IMR-90 (cell line): Measurements from ENCODE around the gene MEPE. TPM values are rescaled to one million over a fixed set of nuclear protein-coding genes. Genes with fewer than 3 reads are reported as not detected.
A peak's percentile ranks its signal among the peaks of the same experiment; 100 is the strongest.

Source experiments
- ATAC-seq: fragments of 200-7000 bp; cut with Tn5 transposase; 2 replicates; pipeline ENCODE4 v1.9.1; 2020; ENCODE audit warnings: low read depth, mild to moderate bottlenecking, moderate library complexity
- BruUV-seq: library from RNA; stranded (reverse); fragments of 400-500 nt; replicated peaks from 2 replicates; lab custom pipeline; 2021; lab: Mats Ljungman, UMichigan
- CTCF ChIA-PET: fragments of 300-600 bp; formaldehyde crosslinking; extraction: SDS; loops from one replicate; lab custom pipeline; 2021; ENCODE audit warnings: antibody characterized with exemption; lab: Yijun Ruan, JAX
- POLR2A ChIA-PET: fragments of 300-600 bp; sonication (Branson Sonifier 250); formaldehyde crosslinking; loops from one replicate; lab custom pipeline; 2022; ENCODE audit warnings: antibody characterized with exemption; ENCODE audit not compliant: unreplicated experiment; lab: Charles Lee
- DNase-seq: peaks from one replicate; pipeline ENCODE4 v3.0.0; 2013
- H2AFZ ChIP-seq: replicated peaks from 2 replicates; pipeline ENCODE3; 2013; ENCODE audit warnings: low read length, mild to moderate bottlenecking; ENCODE audit not compliant: poor library complexity
- H2AK5ac ChIP-seq: 2 replicates; pipeline ENCODE4 v1.6.1; 2013; ENCODE audit warnings: low read depth, low read length, inconsistent platforms
- H2AK9ac ChIP-seq: replicated peaks from 2 replicates; pipeline ENCODE3; 2013; ENCODE audit warnings: mild to moderate bottlenecking, low read depth, low read length, moderate library complexity; ENCODE audit not compliant: poor library complexity
- H2BK120ac ChIP-seq: 2 replicates; pipeline ENCODE4 v1.6.1; 2013; ENCODE audit warnings: low read depth, low read length, inconsistent platforms
- H2BK15ac ChIP-seq: 3 replicates; pipeline ENCODE4 v1.6.1; 2013; ENCODE audit warnings: low read depth, low read length, inconsistent platforms
- H2BK20ac ChIP-seq: 2 replicates; pipeline ENCODE4 v1.6.1; 2013; ENCODE audit warnings: low read depth, mild to moderate bottlenecking, inconsistent platforms, low read length, moderate library complexity
- H2BK5ac ChIP-seq: 2 replicates; pipeline ENCODE4 v1.6.1; 2013; ENCODE audit warnings: mild to moderate bottlenecking, low read depth, low read length, inconsistent platforms; ENCODE audit not compliant: poor library complexity, severe bottlenecking
- H3K14ac ChIP-seq: replicated peaks from 2 replicates; pipeline ENCODE4 v1.6.1; 2013; ENCODE audit warnings: low read depth, low read length, inconsistent platforms
- H3K18ac ChIP-seq: 2 replicates; pipeline ENCODE4 v1.6.1; 2013; ENCODE audit warnings: low read depth, low read length, control low read depth
- H3K23ac ChIP-seq: 2 replicates; pipeline ENCODE4 v1.6.1; 2013; ENCODE audit warnings: low read depth, low read length, inconsistent platforms
- H3K27ac ChIP-seq: 2 replicates; pipeline ENCODE4 v1.5.1; 2013; ENCODE audit warnings: mild to moderate bottlenecking, control low read depth, low read length; ENCODE audit not compliant: insufficient read depth
- H3K27me3 ChIP-seq: 2 replicates; pipeline ENCODE4 v1.6.1; 2013; ENCODE audit warnings: low read length; ENCODE audit not compliant: control insufficient read depth, insufficient read depth
- H3K36me3 ChIP-seq: 2 replicates; pipeline ENCODE4 v1.6.1; 2013; ENCODE audit warnings: low read length, mixed read lengths; ENCODE audit not compliant: control insufficient read depth, insufficient read depth
- H3K4ac ChIP-seq: 2 replicates; pipeline ENCODE4 v1.6.1; 2013; ENCODE audit warnings: low read depth, low read length, inconsistent platforms
- H3K4me1 ChIP-seq: 2 replicates; pipeline ENCODE4 v1.6.1; 2013; ENCODE audit warnings: low read length, mixed read lengths; ENCODE audit not compliant: control insufficient read depth, insufficient read depth
- H3K4me2 ChIP-seq: 2 replicates; pipeline ENCODE4 v1.6.1; 2013; ENCODE audit warnings: low read depth, mild to moderate bottlenecking, control low read depth, low read length, moderate library complexity
- H3K4me3 ChIP-seq: 2 replicates; pipeline ENCODE4 v1.5.1; 2013; ENCODE audit warnings: low read depth, mild to moderate bottlenecking, control low read depth, low read length, moderate library complexity; ENCODE audit not compliant: insufficient read depth
- H3K56ac ChIP-seq: 2 replicates; pipeline ENCODE4 v1.6.1; 2013; ENCODE audit warnings: low read length, inconsistent platforms; ENCODE audit not compliant: insufficient read depth; ENCODE audit errors: extremely low read depth
- H3K79me1 ChIP-seq, 2 experiments: 2 replicates each; pipeline ENCODE4 v1.6.1; 2013; ENCODE audit warnings: low read length in 2 of 2, inconsistent platforms in 1 of 2, low read depth in 1 of 2
- H3K9ac ChIP-seq: 2 replicates; pipeline ENCODE4 v1.6.1; 2013; ENCODE audit warnings: low read depth, low read length, control low read depth
- H3K9me1 ChIP-seq: 2 replicates; pipeline ENCODE4 v1.6.1; 2013; ENCODE audit warnings: low read length, inconsistent platforms; ENCODE audit not compliant: insufficient read depth
- H3K9me3 ChIP-seq: 2 replicates; pipeline ENCODE4 v1.6.1; 2013; ENCODE audit warnings: low read length; ENCODE audit not compliant: control insufficient read depth, insufficient read depth
- H4K20me1 ChIP-seq: 2 replicates; pipeline ENCODE4 v1.6.1; 2013; ENCODE audit warnings: low read length, inconsistent platforms; ENCODE audit not compliant: insufficient read depth
- H4K5ac ChIP-seq: 2 replicates; pipeline ENCODE4 v1.6.1; 2013; ENCODE audit warnings: mild to moderate bottlenecking, low read depth, low read length, control low read depth
- H4K8ac ChIP-seq, 2 experiments: 2 replicates each; pipeline ENCODE4 v1.6.1; 2013; ENCODE audit warnings: low read depth in 2 of 2, low read length in 2 of 2, control low read depth in 1 of 2, inconsistent platforms in 1 of 2
- H4K91ac ChIP-seq: 2 replicates; pipeline ENCODE4 v1.6.1; 2013; ENCODE audit warnings: low read depth, low read length, inconsistent platforms; ENCODE audit not compliant: insufficient read depth
- BHLHE40 ChIP-seq: fragments of 150-350 bp; IDR thresholded peaks from 2 replicates; pipeline ENCODE4 v1.6.1; 2016; ENCODE audit warnings: mild to moderate bottlenecking, low read depth, low read length
- CEBPB ChIP-seq: IDR thresholded peaks from 2 replicates; pipeline ENCODE4 v1.6.1; 2012; ENCODE audit warnings: low read depth, low read length, improper control_type of control experiment
- CHD1 ChIP-seq: IDR thresholded peaks from 2 replicates; pipeline ENCODE4 v1.6.1; 2012; ENCODE audit warnings: low read depth, low read length, improper control_type of control experiment
- CTCF ChIP-seq: conservative IDR thresholded peaks from 2 replicates; pipeline ENCODE4 v1.5.1; 2012; ENCODE audit warnings: mild to moderate bottlenecking, low read depth, low read length, improper control_type of control experiment
- FOS ChIP-seq: fragments of 150-350 bp; IDR thresholded peaks from 2 replicates; pipeline ENCODE4 v1.6.1; 2016; ENCODE audit warnings: low read depth, low read length
- MAFK ChIP-seq: IDR thresholded peaks from 2 replicates; pipeline ENCODE4 v1.6.1; 2012; ENCODE audit warnings: low read depth, low read length, improper control_type of control experiment
- MAZ ChIP-seq: IDR thresholded peaks from 2 replicates; pipeline ENCODE4 v1.6.1; 2012; ENCODE audit warnings: low read depth, mild to moderate bottlenecking, low read length, improper control_type of control experiment, moderate library complexity, borderline replicate concordance
- MXI1 ChIP-seq: IDR thresholded peaks from 2 replicates; pipeline ENCODE4 v1.6.1; 2012; ENCODE audit warnings: low read depth, mild to moderate bottlenecking, low read length, moderate library complexity, borderline replicate concordance
- NFE2L2 ChIP-seq: fragments of 150-350 bp; IDR thresholded peaks from 2 replicates; pipeline ENCODE4 v1.6.1; 2016; ENCODE audit warnings: low read depth, mild to moderate bottlenecking, low read length
- POLR2A ChIP-seq: IDR thresholded peaks from 2 replicates; pipeline ENCODE4 v1.6.1; 2012; ENCODE audit warnings: mild to moderate bottlenecking, low read depth, low read length
- RAD21 ChIP-seq: IDR thresholded peaks from 2 replicates; pipeline ENCODE4 v1.6.1; 2012; ENCODE audit warnings: low read length, improper control_type of control experiment
- RCOR1 ChIP-seq: IDR thresholded peaks from 2 replicates; pipeline ENCODE4 v1.6.1; 2012; ENCODE audit warnings: mild to moderate bottlenecking, low read length, improper control_type of control experiment; ENCODE audit not compliant: insufficient replicate concordance
- RFX5 ChIP-seq: IDR thresholded peaks from 2 replicates; pipeline ENCODE4 v1.8.0; 2012; ENCODE audit warnings: low read depth, mild to moderate bottlenecking, low read length, moderate library complexity
- SMC3 ChIP-seq: fragments of 150-350 bp; IDR thresholded peaks from 2 replicates; pipeline ENCODE4 v1.6.1; 2016; ENCODE audit warnings: low read depth, mild to moderate bottlenecking, antibody characterized with exemption, low read length, moderate library complexity
- USF2 ChIP-seq: fragments of 150-350 bp; IDR thresholded peaks from 2 replicates; pipeline ENCODE4 v1.6.1; 2017; ENCODE audit warnings: mild to moderate bottlenecking, antibody characterized with exemption, low read length, low read depth
- WGBS, 2 experiments: methylation state at CpG; one replicate each; pipeline versions ENCODE4 v1.1.5 to v1.1.7; 2013; ENCODE audit warnings: missing lambda C conversion rate in 2 of 2; ENCODE audit not compliant: insufficient read length in 1 of 2; ENCODE audit errors: extremely low coverage in 2 of 2; 5-methylcytosine and 5-hydroxymethylcytosine counted together
- dilution Hi-C: fragments of 300-500 bp; cut with HindIII; formaldehyde crosslinking; loops from one replicate; pipeline ENCODE4 v1.14.3; 2018; ENCODE audit warnings: low sequenced_read_pairs; ENCODE audit not compliant: unreplicated experiment
- in situ Hi-C: fragments of 300-500 bp; cut with MboI; formaldehyde crosslinking; loops from 3 replicates; pipeline ENCODE4 v1.14.3; 2019; ENCODE audit warnings: low sequenced_read_pairs, inconsistent platforms, mixed read lengths
- intact Hi-C: fragments of 100-400 bp; cut with micrococcal nuclease; formaldehyde crosslinking; loops from 2 replicates; pipeline ENCODE4 v1.10.0; 2022
- polyA plus RNA-seq, 3 experiments: library from polyadenylated mRNA; depleted of rRNA; stranded (reverse); fragments of >200 nt; gene quantifications; 2 replicates each; pipeline ENCODE4 v1.2.3, GENCODE V29; 2012; ENCODE audit warnings: low replicate concordance in 1 of 3
- total RNA-seq: library from RNA; depleted of rRNA; stranded (reverse); fragments of >200 nt; gene quantifications from 2 replicates; pipeline ENCODE4 v1.2.3, GENCODE V29; 2012
- TF ChIP-seq, protein P1 (sequence below): fragments of 150-350 bp; IDR thresholded peaks from 2 replicates; pipeline ENCODE4 v1.6.1; 2016; ENCODE audit warnings: low read depth, mild to moderate bottlenecking, low read length, moderate library complexity, borderline replicate concordance

The MEPE gene
- total and polyA plus RNA-seq, 2 of the 4 experiments (the other 2 are of a cell fraction): not detected

GRCh38 chr4:87895964-87896621 is 63.3 kb downstream of the MEPE start:
- Histone ChIP-seq H2BK20ac (no peak overlapping the region), H3K56ac (no peak overlapping the region), H2AK9ac (no peak overlapping the region), H3K9me1 (no peaks in the 10 kb centered on the region), H2BK120ac (no peak overlapping the region), H4K20me1 (no peaks in the 10 kb centered on the region), H3K79me1 (no peaks in the 10 kb centered on the region), H3K9ac (no peak overlapping the region), H3K4me3 (no peak overlapping the region), H3K18ac (no peak overlapping the region), H3K14ac (no peak overlapping the region), H3K23ac (no peak overlapping the region), H4K5ac (no peak overlapping the region), H2BK15ac (no peak overlapping the region), H4K8ac (no peak overlapping the region), H3K27me3 (no peaks in the 10 kb centered on the region), H2AFZ (no peak overlapping the region), H3K4ac (no peak overlapping the region), H3K4me1 (no peaks in the 10 kb centered on the region), H4K91ac (no peak overlapping the region), H3K4me2 (no peak overlapping the region), H3K27ac (no peak overlapping the region), H2BK5ac (no peak overlapping the region), H3K36me3 (no peaks in the 10 kb centered on the region), H3K9me3 (no peaks in the 10 kb centered on the region), H2AK5ac (no peak overlapping the region)
- POLR2A ChIA-PET: no interaction called here
- dilution Hi-C loops: no loop called here
- BruUV-seq: no TSS peak
- intact Hi-C loops: no loop called here
- WGBS, 2 experiments: no CpG with 5 or more reads among the region's 8 CpGs
- CTCF ChIA-PET: no interaction called here
- ATAC-seq (no peak), DNase-seq (peak; percentile 3)
- in situ Hi-C loops: no loop called here
- TF ChIP-seq FOS: no peak
- TF ChIP-seq NFE2L2: no peak
- TF ChIP-seq, protein P1, sequence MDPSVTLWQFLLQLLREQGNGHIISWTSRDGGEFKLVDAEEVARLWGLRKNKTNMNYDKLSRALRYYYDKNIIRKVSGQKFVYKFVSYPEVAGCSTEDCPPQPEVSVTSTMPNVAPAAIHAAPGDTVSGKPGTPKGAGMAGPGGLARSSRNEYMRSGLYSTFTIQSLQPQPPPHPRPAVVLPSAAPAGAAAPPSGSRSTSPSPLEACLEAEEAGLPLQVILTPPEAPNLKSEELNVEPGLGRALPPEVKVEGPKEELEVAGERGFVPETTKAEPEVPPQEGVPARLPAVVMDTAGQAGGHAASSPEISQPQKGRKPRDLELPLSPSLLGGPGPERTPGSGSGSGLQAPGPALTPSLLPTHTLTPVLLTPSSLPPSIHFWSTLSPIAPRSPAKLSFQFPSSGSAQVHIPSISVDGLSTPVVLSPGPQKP: no peak
- TF ChIP-seq POLR2A: no peak
- TF ChIP-seq CEBPB: no peak
- no peak for TF ChIP-seq RCOR1
- TF ChIP-seq CHD1: no peak
- no peak for TF ChIP-seq CTCF
- TF ChIP-seq MAFK: no peak
- TF ChIP-seq BHLHE40: no peak
- no peak for TF ChIP-seq SMC3
- TF ChIP-seq RAD21: no peak
- no peak for TF ChIP-seq USF2
- no peak for TF ChIP-seq MAZ
- no peak for TF ChIP-seq RFX5
- TF ChIP-seq MXI1: no peak
